Immature natural killer cell (primary cell): ENCODE measurements around the gene KIF16B. TPM values are rescaled to one million over a fixed set of nuclear protein-coding genes. Genes with fewer than 3 reads are reported as not detected.

Experiments used
- DNase-seq, 3 donors: peaks; one replicate each; pipeline ENCODE4 v3.0.0; 2022; ENCODE audit warnings: mixed read lengths in 1 of 3
- H3K27ac Mint-ChIP-seq, 6 donors: one replicate each; pipeline ENCODE4 v1.8.0; 2020; ENCODE audit warnings: mixed read lengths in 6 of 6, mild to moderate bottlenecking in 5 of 6, inconsistent platforms in 4 of 6, moderate library complexity in 3 of 6
- H3K27me3 Mint-ChIP-seq, 3 donors: one replicate each; pipeline ENCODE4 v1.8.0; 2020 to 2021; ENCODE audit warnings: low read depth in 3 of 3, mild to moderate bottlenecking in 3 of 3, mixed read lengths in 3 of 3, moderate library complexity in 3 of 3, inconsistent platforms in 1 of 3
- H3K36me3 Mint-ChIP-seq, 3 donors: one replicate each; pipeline ENCODE4 v1.8.0; 2020; ENCODE audit warnings: mixed read lengths in 3 of 3, inconsistent platforms in 2 of 3, mild to moderate bottlenecking in 2 of 3
- H3K4me1 Mint-ChIP-seq, 2 donors: one replicate each; pipeline ENCODE4 v1.8.0; 2020; ENCODE audit warnings: inconsistent platforms in 2 of 2, mild to moderate bottlenecking in 2 of 2, mixed read lengths in 2 of 2, moderate library complexity in 1 of 2
- H3K4me3 Mint-ChIP-seq, 5 donors: one replicate each; pipeline ENCODE4 v1.8.0; 2020; ENCODE audit warnings: mild to moderate bottlenecking in 5 of 5, mixed read lengths in 5 of 5, inconsistent platforms in 3 of 5, moderate library complexity in 3 of 5
- H3K9me3 Mint-ChIP-seq, 6 donors: one replicate each; pipeline ENCODE4 v1.8.0; 2020; ENCODE audit warnings: mild to moderate bottlenecking in 6 of 6, mixed read lengths in 6 of 6, inconsistent platforms in 4 of 6, moderate library complexity in 3 of 6
- polyA plus RNA-seq, 3 donors: library from polyadenylated mRNA; unstranded; fragments of 300-500 nt; fragmentation: Illumina TruSeq; gene quantifications; one replicate each; pipeline ENCODE4 v1.2.3, GENCODE V29; 2021

The KIF16B gene
- polyA plus RNA-seq, 3 donors from 2014 or later, result 0.59 to 5.4 (median 1.1) TPM

DNA sequence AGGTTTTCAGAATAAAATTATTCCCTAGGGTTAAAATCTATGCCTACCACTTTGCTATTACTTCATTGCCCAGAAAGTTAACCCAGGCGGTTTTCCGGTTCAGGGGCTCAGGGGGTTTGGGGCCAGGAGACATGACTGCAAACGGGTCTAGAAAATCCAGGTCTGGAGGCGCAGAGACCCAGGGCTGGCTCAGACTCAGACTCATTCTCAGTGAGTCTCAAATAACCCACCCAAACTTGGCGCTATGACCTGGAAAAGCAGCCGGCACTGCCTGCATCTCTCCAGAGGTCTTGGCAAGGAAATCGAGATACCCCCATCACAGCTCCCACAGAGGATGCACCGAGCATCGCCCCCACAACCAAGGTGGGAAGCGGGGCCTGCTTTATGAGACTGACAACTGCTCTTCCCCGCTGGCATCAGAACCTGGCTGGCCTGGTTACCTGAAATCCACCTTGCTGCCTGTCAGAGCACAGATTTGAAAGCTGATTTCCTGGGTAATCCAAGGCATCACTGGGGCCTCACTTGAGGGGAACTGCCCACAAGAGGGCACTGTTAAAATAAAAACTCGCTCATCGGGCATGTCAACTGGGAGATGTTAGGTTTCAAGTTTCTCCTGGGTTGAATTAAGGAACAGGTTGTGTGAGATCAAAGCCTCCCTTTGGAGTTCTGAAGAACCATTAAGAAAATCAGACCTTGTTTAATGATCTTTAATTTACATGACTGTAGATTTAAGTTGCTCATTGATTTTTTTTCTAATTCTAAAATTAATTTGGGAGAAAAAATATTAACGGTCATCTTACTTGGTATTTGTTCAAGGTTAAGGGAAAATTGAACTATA lies 55.1 kb downstream of the KIF16B start:
- Mint-ChIP-seq H3K36me3 (peaks cover 3 to 19% (median 18%) of the 10 kb centered on the region in 3 donors), H3K4me1 (peaks cover 3 to 8% of the 10 kb centered on the region in 2 donors), H3K27ac (no peak overlapping the region), H3K4me3 (no peak overlapping the region), H3K9me3 (peaks cover 0 to 7% (median 0%) of the 10 kb centered on the region in 6 donors), H3K27me3 (no peaks in the 10 kb centered on the region)
- DNase-seq, result peak in 1 of 3 donors; percentile 0

DNA sequence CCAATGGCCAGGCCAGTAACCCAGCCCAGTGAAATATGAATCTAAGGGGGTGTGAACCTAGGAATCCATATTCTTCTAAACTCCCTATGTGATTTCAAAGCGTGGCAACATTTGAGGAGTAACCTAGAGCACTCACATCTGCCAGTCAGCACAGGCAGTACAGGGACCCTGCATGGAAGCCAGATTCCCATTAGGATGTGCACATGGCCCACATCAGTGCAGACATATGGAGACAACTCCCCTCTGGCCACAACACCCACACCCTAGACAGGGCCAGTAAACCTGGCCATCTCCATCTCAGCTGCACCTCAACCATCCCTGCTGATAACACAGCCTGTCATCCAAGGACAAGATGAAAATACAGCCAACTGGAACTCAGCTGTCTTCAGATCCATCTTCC lies 56.5 kb downstream of the KIF16B start:
- Mint-ChIP-seq H3K4me1 (peaks cover 3 to 8% of the 10 kb centered on the region in 2 donors), H3K27me3 (no peaks in the 10 kb centered on the region), H3K36me3 (peaks cover 3 to 14% (median 12%) of the 10 kb centered on the region in 3 donors), H3K27ac (no peak overlapping the region), H3K4me3 (no peak overlapping the region), H3K9me3 (no peaks in the 10 kb centered on the region)
- no peak for DNase-seq

DNA sequence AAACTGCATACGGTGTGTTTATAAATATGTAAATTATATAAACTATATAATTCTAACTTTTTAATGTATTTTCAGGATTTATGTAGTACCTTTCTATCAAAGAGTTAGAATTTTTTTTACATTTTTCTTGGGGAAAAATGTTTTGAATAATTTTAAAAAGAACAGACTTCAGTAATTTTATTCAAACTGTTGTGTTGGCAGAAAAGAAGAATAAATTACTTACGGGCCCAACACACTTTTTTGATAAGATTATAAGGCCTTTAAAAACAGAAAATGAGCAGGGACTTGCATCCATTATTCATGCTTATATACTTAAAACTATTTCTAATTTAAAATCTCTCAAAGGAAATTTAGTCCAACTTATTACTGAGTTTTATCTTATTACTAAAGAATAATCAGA lies 58.2 kb downstream of the KIF16B start:
- no peak for DNase-seq
- Mint-ChIP-seq H3K9me3 (no peaks in the 10 kb centered on the region), H3K27ac (no peak overlapping the region), H3K36me3 (peaks cover 3 to 17% (median 7%) of the 10 kb centered on the region in 3 donors), H3K4me1 (peaks cover 3 to 8% of the 10 kb centered on the region in 2 donors), H3K4me3 (no peak overlapping the region), H3K27me3 (no peaks in the 10 kb centered on the region)

DNA sequence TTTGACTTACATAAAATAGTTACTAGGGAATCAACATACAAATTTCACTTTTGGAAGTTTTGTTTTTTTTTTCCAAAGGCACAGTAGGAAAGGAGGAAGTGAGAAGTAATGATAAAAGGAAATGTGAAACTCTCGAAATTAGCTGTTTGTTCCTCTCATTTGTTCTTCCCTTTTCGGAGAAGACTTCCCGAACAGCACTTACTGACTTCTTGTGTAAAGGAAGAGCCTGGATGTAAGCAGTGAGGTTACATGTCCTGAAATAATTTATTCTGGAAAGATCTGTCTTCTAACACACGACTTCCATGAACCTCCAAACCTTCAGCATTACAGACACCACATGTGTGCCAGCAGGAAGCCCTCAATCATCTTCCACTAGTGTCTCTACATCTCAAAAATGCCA lies 59.1 kb downstream of the KIF16B start:
- Mint-ChIP-seq H3K4me1 (peaks cover 3 to 6% of the 10 kb centered on the region in 2 donors), H3K9me3 (no peaks in the 10 kb centered on the region), H3K27me3 (no peaks in the 10 kb centered on the region), H3K27ac (no peak overlapping the region), H3K36me3 (peaks cover 3 to 17% (median 9%) of the 10 kb centered on the region in 3 donors), H3K4me3 (no peak overlapping the region)
- DNase-seq, result no peak

DNA sequence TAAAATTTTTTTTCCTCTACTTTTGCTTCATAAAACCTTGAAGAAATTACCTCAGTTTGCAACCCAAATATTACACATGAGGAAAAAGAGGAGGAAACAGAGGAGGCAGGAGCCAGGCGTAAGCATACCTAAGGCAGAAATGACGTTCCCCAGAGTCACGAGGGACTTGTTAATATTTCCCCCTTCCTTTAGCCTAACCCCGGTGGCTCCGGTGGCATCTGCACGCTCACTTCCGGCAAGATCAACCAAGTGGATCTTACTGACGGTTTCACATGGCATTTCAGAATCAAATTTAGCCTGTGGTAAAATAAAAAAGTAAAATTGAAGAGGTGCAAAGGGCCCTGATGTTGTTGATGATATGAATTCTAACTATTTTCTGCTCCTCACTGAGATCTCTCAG lies 67.4 kb downstream of the KIF16B start:
- Mint-ChIP-seq H3K9me3 (peaks cover 0 to 2% (median 0%) of the 10 kb centered on the region in 6 donors), H3K4me3 (no peak overlapping the region), H3K36me3 (peaks cover 10 to 41% (median 13%) of the 10 kb centered on the region in 3 donors), H3K27ac (no peak overlapping the region), H3K27me3 (no peaks in the 10 kb centered on the region), H3K4me1 (no peaks in the 10 kb centered on the region)
- no peak for DNase-seq

DNA sequence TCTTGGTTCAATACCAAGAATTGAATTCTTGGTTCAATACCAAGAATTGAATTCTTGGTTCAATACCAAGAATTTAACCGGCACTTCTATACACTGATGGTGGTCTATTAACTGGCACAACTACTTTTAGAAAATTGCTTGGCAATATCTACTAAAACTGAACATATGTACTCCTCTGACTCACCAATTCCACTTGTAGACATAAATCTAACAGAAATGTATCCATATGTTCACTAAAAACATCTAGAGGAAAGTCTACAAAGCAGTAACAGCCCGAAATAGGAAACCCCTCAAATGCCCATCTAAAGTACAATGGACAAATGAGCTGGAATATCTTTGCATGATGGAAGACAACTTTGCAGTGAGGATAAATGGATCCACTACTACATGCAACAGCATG lies 71.9 kb downstream of the KIF16B start:
- DNase-seq, result no peak
- no peak overlapping the region for H3K4me3 Mint-ChIP-seq
- peaks cover 2 to 33% (median 12%) of the 10 kb centered on the region in 3 donors for H3K36me3 Mint-ChIP-seq
- no peak overlapping the region for H3K27ac Mint-ChIP-seq
- H3K27me3 Mint-ChIP-seq, result peaks cover 0 to 3% (median 0%) of the 10 kb centered on the region in 3 donors
- peaks cover 0 to 2% (median 0%) of the 10 kb centered on the region in 6 donors for H3K9me3 Mint-ChIP-seq
- no peaks in the 10 kb centered on the region for H3K4me1 Mint-ChIP-seq

DNA sequence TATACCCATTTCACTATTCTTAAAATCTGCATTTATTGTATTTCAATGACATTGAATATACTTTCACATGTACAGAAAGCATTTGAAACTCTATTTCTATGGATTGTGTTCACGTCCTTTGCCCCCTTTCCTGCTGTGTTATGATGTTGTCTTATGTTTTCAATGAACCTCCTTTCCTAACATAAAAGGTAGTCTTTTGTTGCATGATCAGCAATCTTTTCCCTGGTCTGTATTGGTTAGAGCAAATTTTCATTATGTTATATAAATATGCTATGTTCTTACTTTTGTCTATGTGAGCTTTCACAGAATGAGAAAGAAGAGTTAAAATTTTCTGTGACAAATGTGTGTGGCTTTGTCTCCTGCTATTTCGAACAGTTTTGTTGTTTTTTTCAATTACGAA lies 73.1 kb downstream of the KIF16B start:
- peaks cover 0 to 3% (median 0%) of the 10 kb centered on the region in 3 donors for H3K27me3 Mint-ChIP-seq
- peaks cover 0 to 26% (median 12%) of the 10 kb centered on the region in 3 donors for H3K36me3 Mint-ChIP-seq
- H3K9me3 Mint-ChIP-seq, result peaks cover 0 to 2% (median 0%) of the 10 kb centered on the region in 6 donors
- H3K4me1 Mint-ChIP-seq, result no peaks in the 10 kb centered on the region
- no peak for DNase-seq
- H3K27ac Mint-ChIP-seq, result no peak overlapping the region
- H3K4me3 Mint-ChIP-seq, result no peak overlapping the region

DNA sequence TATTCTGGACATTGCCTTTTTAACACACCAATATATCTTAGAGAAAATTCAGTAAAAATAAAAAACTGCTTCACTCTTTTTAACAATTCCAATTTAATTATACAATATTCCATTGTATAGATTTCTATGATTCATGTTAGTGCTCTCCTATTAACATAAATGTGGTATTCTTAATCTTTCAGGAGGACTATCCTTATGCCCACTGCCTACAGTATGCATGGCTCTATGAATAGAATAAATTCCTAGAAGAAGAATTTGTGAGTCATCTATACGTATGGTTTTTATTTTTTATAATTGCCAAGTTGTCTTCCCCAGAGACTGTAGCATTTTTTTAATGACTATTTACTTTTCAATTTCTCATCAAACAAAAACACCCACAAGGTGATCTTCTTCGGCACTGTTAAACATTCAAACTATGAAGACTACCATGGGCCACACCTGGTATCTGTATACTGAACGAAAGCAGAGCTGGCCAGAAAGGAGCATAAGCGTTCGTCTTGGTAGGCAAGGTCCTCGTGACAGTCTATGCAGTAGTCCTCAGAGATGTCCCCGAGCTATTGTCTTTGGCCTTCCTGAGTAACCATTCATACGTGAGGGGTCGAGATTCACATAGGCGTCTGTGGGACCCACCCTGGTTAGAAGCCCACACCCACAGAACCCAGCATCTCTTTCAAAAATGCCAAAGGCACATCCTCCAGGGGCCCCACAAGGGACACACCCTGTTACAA lies 74.6 kb downstream of the KIF16B start:
- no peak for DNase-seq
- Mint-ChIP-seq H3K27me3 (peaks cover 0 to 3% (median 0%) of the 10 kb centered on the region in 3 donors), H3K4me1 (no peaks in the 10 kb centered on the region), H3K36me3 (peaks cover 0 to 17% (median 8%) of the 10 kb centered on the region in 3 donors), H3K27ac (no peak overlapping the region), H3K4me3 (no peak overlapping the region), H3K9me3 (peaks cover 0 to 2% (median 0%) of the 10 kb centered on the region in 6 donors)

DNA sequence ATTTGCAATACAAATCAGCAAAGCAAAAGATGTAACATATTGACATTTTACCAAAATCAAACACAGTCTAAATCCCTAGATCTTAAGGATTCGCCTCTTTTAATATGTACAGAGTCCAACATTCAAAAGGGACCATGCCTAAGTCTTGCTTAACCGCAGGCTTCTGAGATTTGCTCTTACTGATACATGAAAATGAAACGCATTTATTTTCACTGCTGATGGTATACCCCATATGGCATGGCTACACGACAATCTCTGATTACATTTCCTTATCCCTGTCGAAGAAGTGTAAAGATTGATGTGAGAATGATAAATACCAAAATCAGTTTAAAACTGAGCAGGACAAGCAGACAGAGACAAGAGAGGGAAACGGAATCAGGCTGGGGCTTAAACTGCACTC lies 75.4 kb downstream of the KIF16B start:
- Mint-ChIP-seq H3K27ac (no peak overlapping the region), H3K27me3 (peaks cover 0 to 3% (median 0%) of the 10 kb centered on the region in 3 donors), H3K9me3 (peaks cover 0 to 2% (median 0%) of the 10 kb centered on the region in 6 donors), H3K36me3 (peaks cover 0 to 13% (median 11%) of the 10 kb centered on the region in 3 donors), H3K4me1 (no peaks in the 10 kb centered on the region), H3K4me3 (no peak overlapping the region)
- no peak for DNase-seq

DNA sequence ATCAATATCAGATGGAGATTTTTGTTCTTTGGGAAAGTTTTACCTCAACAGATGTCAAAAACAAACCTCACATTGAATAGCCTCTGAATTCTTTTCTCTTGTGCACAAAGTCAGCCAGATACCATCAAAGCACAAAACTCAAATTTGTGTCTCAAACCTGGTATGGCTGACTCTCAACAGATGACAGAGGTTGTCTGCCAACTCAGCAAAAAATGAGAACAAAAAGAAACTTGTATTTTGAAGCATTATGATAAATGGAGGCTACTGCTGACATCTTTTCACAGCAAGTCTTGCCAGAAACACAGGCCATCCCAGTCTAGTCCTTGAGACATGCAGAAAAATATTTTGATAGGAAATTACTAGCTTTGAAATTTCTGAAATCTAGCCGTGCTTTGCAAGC lies 79.8 kb downstream of the KIF16B start:
- Mint-ChIP-seq H3K36me3 (peaks cover 0 to 26% (median 13%) of the 10 kb centered on the region in 3 donors), H3K4me3 (no peak overlapping the region), H3K27ac (no peak overlapping the region), H3K27me3 (peaks cover 0 to 3% (median 2%) of the 10 kb centered on the region in 3 donors), H3K4me1 (no peaks in the 10 kb centered on the region), H3K9me3 (no peaks in the 10 kb centered on the region)
- no peak for DNase-seq

DNA sequence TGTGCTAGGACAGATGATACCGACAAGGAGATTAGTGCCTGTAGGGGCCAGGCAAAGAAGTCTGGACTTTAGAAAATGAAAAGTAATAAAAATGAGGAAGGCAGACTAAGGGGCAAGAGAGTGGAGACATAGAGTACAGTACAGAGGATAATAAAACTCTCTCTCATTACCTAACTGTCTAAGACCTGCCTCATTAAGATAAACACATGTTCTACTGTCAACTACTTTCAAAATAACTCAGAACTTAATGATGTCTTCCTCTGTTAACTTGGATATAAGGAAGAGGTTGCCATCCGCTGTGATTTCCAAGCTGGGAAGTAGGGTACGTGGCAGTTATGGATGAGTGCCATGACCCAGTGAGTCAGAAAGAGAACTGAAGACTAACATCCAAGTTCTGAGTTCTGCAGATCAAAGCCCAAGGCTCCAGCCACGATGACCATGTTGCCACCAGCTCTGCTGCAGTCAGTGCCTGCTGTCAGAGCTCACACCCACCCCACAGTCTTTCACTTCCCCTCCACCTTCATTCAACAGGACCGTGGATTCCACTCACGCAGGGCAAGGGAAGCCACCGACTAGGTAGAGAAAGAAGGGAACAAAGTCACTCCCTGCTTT lies 81.8 kb downstream of the KIF16B start:
- Mint-ChIP-seq H3K4me1 (no peaks in the 10 kb centered on the region), H3K27me3 (peaks cover 0 to 2% (median 0%) of the 10 kb centered on the region in 3 donors), H3K27ac (no peak overlapping the region)

DNA sequence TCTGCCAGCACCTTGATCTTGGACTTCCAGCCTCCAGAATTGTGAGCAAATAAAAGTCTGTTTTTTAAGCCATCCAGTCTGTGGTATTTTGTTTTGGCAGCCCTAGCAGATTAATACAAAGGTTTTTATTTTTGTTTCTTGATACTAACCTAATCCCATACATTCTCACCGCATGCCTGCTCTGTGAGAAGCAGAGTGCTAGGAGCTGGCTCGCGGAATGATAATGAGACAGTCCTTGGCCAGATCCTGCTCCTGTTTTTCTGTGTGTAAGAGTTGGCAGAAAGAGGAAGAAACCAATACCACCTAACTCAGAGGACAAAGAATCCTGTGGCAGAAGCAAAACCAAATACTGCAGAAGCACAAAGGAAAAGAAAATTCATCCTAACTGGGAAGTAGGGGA lies 82.6 kb downstream of the KIF16B start:
- no peak overlapping the region for H3K4me3 Mint-ChIP-seq
- no peaks in the 10 kb centered on the region for H3K9me3 Mint-ChIP-seq
- no peaks in the 10 kb centered on the region for H3K4me1 Mint-ChIP-seq
- peak overlapping the region in 1 of 6 donors; percentile 38 for H3K27ac Mint-ChIP-seq
- H3K27me3 Mint-ChIP-seq, result peaks cover 0 to 2% (median 0%) of the 10 kb centered on the region in 3 donors
- peaks cover 0 to 23% (median 14%) of the 10 kb centered on the region in 3 donors for H3K36me3 Mint-ChIP-seq
- DNase-seq, result no peak

More for the DNA sequence above, 81.8 kb downstream of the KIF16B start:
- Mint-ChIP-seq H3K36me3 (peaks cover 0 to 23% (median 10%) of the 10 kb centered on the region in 3 donors), H3K9me3 (no peaks in the 10 kb centered on the region), H3K4me3 (no peak overlapping the region)
- DNase-seq, result no peak

DNA sequence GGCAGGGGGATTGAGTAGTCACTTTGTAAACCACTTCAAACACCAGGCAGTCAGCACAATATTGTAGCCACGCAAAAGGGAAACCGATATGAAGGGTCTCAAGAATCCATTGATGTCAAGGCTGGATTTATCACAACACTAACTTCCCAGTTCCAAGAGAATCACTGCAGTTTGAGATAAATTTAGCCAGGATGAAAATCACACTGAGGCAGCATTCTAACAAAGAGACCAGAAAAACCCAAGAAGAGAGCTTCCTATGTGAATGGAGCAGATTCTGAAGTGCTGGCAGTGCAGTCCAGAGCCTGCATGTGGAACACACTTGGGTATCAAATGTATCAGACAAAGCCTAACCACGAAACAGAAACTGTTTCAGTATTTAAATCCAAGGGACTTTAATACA lies 84.6 kb downstream of the KIF16B start:
- no peak for DNase-seq
- no peaks in the 10 kb centered on the region for H3K9me3 Mint-ChIP-seq
- H3K4me1 Mint-ChIP-seq, result no peaks in the 10 kb centered on the region
- H3K27me3 Mint-ChIP-seq, result peaks cover 0 to 2% (median 0%) of the 10 kb centered on the region in 3 donors
- H3K36me3 Mint-ChIP-seq, result peaks cover 0 to 23% (median 17%) of the 10 kb centered on the region in 3 donors
- H3K4me3 Mint-ChIP-seq, result no peak overlapping the region
- H3K27ac Mint-ChIP-seq, result no peak overlapping the region
